B cell (primary cell): ENCODE results near the gene ECHDC1.

Source experiments
- CTCF ChIP-seq: fragments of 200-600 bp; IDR thresholded peaks from one replicate; pipeline ENCODE4 v1.8.0; 2022; ENCODE audit warnings: antibody characterized with exemption, mild to moderate bottlenecking
- EZH2 ChIP-seq: IDR thresholded peaks from 2 replicates; pipeline ENCODE4 v1.6.1; 2012; ENCODE audit warnings: borderline replicate concordance, low read depth, mild to moderate bottlenecking, moderate library complexity, low read length; ENCODE audit not compliant: insufficient read depth, poor library complexity, severe bottlenecking

GRCh38 chr6:127255286-127255685 is 88.1 kb downstream of the ECHDC1 start:
- TF ChIP-seq CTCF (no peak), EZH2 (no peak)
